Measurements from ENCODE around the gene C5orf63. TPM values are rescaled to one million over a fixed set of nuclear protein-coding genes. Genes with fewer than 3 reads are reported as not detected.

C5orf63 gene
- polyA plus RNA-seq, 6 donors from 2014 or later = 7.7 to 17.5 (median 9.8) TPM

GRCh38 chr5:127040796-127041520 lies 32.3 kb downstream of the C5orf63 start:
- Mint-ChIP-seq H3K36me3 (peaks cover 0 to 5% of the 10 kb centered on the region in 2 donors), H3K9me3 (no peaks in the 10 kb centered on the region), H3K4me1 (peaks cover 4 to 14% (median 5%) of the 10 kb centered on the region in 3 donors), H3K27ac (peak overlapping the region in 1 of 6 donors; percentile 34), H3K27me3 (no peaks in the 10 kb centered on the region), H3K4me3 (no peak overlapping the region)
- ATAC-seq (ENCODE audit: low read depth in 2 of 2) (no peak), DNase-seq (no peak)

- ATAC-seq (ENCODE audit: low read depth in 2 of 2) = no peak
- DNase-seq = no peak
- H3K4me3 Mint-ChIP-seq = no peak overlapping the region
- H3K4me1 Mint-ChIP-seq = peaks cover 4 to 14% (median 5%) of the 10 kb centered on the region in 3 donors
- H3K27me3 Mint-ChIP-seq = no peaks in the 10 kb centered on the region
- no peak overlapping the region for H3K27ac Mint-ChIP-seq
- peaks cover 0 to 5% of the 10 kb centered on the region in 2 donors for H3K36me3 Mint-ChIP-seq
- no peaks in the 10 kb centered on the region for H3K9me3 Mint-ChIP-seq
Measured at GRCh38 chr5:127038550-127038949, 34.8 kb downstream of the C5orf63 start.

GRCh38 chr5:127031863-127032232 lies 41.5 kb downstream of the C5orf63 start:
- H3K27me3 Mint-ChIP-seq = no peaks in the 10 kb centered on the region
- no peaks in the 10 kb centered on the region for H3K9me3 Mint-ChIP-seq
- ATAC-seq (ENCODE audit: low read depth in 2 of 2) (no peak), DNase-seq (no peak)
- peak overlapping the region in 4 of 6 donors; percentile 19 to 97 (median 71) for H3K27ac Mint-ChIP-seq
- H3K4me1 Mint-ChIP-seq = peaks cover 20 to 34% (median 29%) of the 10 kb centered on the region in 3 donors
- no peaks in the 10 kb centered on the region for H3K36me3 Mint-ChIP-seq
- peak overlapping the region; percentile 91 to 98 (median 96) for H3K4me3 Mint-ChIP-seq

- Mint-ChIP-seq H3K27me3 (no peaks in the 10 kb centered on the region), H3K9me3 (no peaks in the 10 kb centered on the region), H3K4me1 (peaks cover 20 to 37% (median 32%) of the 10 kb centered on the region in 3 donors), H3K4me3 (peak overlapping the region; percentile 91 to 98 (median 96)), H3K27ac (peak overlapping the region; percentile 91 to 97 (median 96)), H3K36me3 (no peaks in the 10 kb centered on the region)
- peak; percentile 11 to 14 for ATAC-seq (ENCODE audit: low read depth in 2 of 2)
- no peak for DNase-seq
Measured at GRCh38 chr5:127031147-127031862, 42.0 kb downstream of the C5orf63 start.

GRCh38 chr5:127030259-127031146 lies 42.8 kb downstream of the C5orf63 start, which contains the start of gene MARCHF3:
Gene MARCHF3 (minus strand): TSS chr5:127030558. CDS start chr5:126918171, 112,387 bp downstream.
- no peaks in the 10 kb centered on the region for H3K27me3 Mint-ChIP-seq
- H3K4me1 Mint-ChIP-seq = peaks cover 24 to 44% (median 37%) of the 10 kb centered on the region in 3 donors
- DNase-seq (peak; percentile 98), ATAC-seq (ENCODE audit: low read depth in 2 of 2) (peak; percentile 84 to 86)
- no peaks in the 10 kb centered on the region for H3K9me3 Mint-ChIP-seq
- no peaks in the 10 kb centered on the region for H3K36me3 Mint-ChIP-seq
- H3K27ac Mint-ChIP-seq = peak within 1 kb of the TSS; percentile 91 to 97 (median 96)
- H3K4me3 Mint-ChIP-seq = peak within 1 kb of the TSS; percentile 91 to 98 (median 96)

- H3K4me1 Mint-ChIP-seq = peaks cover 32 to 47% (median 44%) of the 10 kb centered on the region in 3 donors
- H3K9me3 Mint-ChIP-seq = no peaks in the 10 kb centered on the region
- ATAC-seq (ENCODE audit: low read depth in 2 of 2) (peak; percentile 5 to 6), DNase-seq (peak; percentile 47)
- H3K4me3 Mint-ChIP-seq = peak overlapping the region; percentile 91 to 98 (median 96)
- H3K27ac Mint-ChIP-seq = peak overlapping the region; percentile 8 to 96 (median 92)
- no peaks in the 10 kb centered on the region for H3K36me3 Mint-ChIP-seq
- no peaks in the 10 kb centered on the region for H3K27me3 Mint-ChIP-seq
Measured at GRCh38 chr5:127029581-127030258, 43.6 kb downstream of the C5orf63 start.

GRCh38 chr5:127028822-127029457 lies 44.4 kb downstream of the C5orf63 start:
- no peaks in the 10 kb centered on the region for H3K9me3 Mint-ChIP-seq
- ATAC-seq (ENCODE audit: low read depth in 2 of 2) (peak; percentile 6 to 20), DNase-seq (peak; percentile 52)
- H3K4me3 Mint-ChIP-seq = peak overlapping the region; percentile 91 to 98 (median 96)
- H3K36me3 Mint-ChIP-seq = no peaks in the 10 kb centered on the region
- peak overlapping the region; percentile 39 to 96 (median 92) for H3K27ac Mint-ChIP-seq
- H3K4me1 Mint-ChIP-seq = peaks cover 38 to 53% (median 50%) of the 10 kb centered on the region in 3 donors
- H3K27me3 Mint-ChIP-seq = no peaks in the 10 kb centered on the region

GRCh38 chr5:127027539-127027938 lies 45.8 kb downstream of the C5orf63 start:
- ATAC-seq (ENCODE audit: low read depth in 2 of 2) = no peak
- H3K27ac Mint-ChIP-seq = peak overlapping the region in 1 of 6 donors; percentile 54

GRCh38 chr5:127026166-127026565 lies 47.1 kb downstream of the C5orf63 start:
- Mint-ChIP-seq H3K36me3 (no peaks in the 10 kb centered on the region), H3K4me1 (peaks cover 45 to 62% (median 59%) of the 10 kb centered on the region in 3 donors), H3K9me3 (no peaks in the 10 kb centered on the region), H3K4me3 (peak overlapping the region in 1 of 8 donors; percentile 25), H3K27me3 (no peaks in the 10 kb centered on the region), H3K27ac (peak overlapping the region in 2 of 6 donors; percentile 53 to 59)
- ATAC-seq (ENCODE audit: low read depth in 2 of 2) (no peak), DNase-seq (no peak)

More at GRCh38 chr5:127027539-127027938, 45.8 kb downstream of the C5orf63 start:
- H3K27me3 Mint-ChIP-seq = no peaks in the 10 kb centered on the region
- no peak for DNase-seq
- H3K9me3 Mint-ChIP-seq = no peaks in the 10 kb centered on the region
- peaks cover 41 to 59% (median 57%) of the 10 kb centered on the region in 3 donors for H3K4me1 Mint-ChIP-seq
- peak overlapping the region in 5 of 8 donors; percentile 5 to 41 (median 25) for H3K4me3 Mint-ChIP-seq
- no peaks in the 10 kb centered on the region for H3K36me3 Mint-ChIP-seq

- no peak for DNase-seq
- H3K4me3 Mint-ChIP-seq = peak overlapping the region in 3 of 8 donors; percentile 0 to 25 (median 8)
- H3K36me3 Mint-ChIP-seq = no peaks in the 10 kb centered on the region
- H3K4me1 Mint-ChIP-seq = peaks cover 49 to 69% (median 64%) of the 10 kb centered on the region in 3 donors
- no peak for ATAC-seq (ENCODE audit: low read depth in 2 of 2)
- no peaks in the 10 kb centered on the region for H3K27me3 Mint-ChIP-seq
- peak overlapping the region in 4 of 6 donors; percentile 10 to 53 (median 32) for H3K27ac Mint-ChIP-seq
- no peaks in the 10 kb centered on the region for H3K9me3 Mint-ChIP-seq
Measured at GRCh38 chr5:127025467-127025866, 47.8 kb downstream of the C5orf63 start.

- DNase-seq (no peak), ATAC-seq (ENCODE audit: low read depth in 2 of 2) (no peak)
- Mint-ChIP-seq H3K36me3 (no peaks in the 10 kb centered on the region), H3K27me3 (no peaks in the 10 kb centered on the region), H3K9me3 (no peaks in the 10 kb centered on the region), H3K27ac (peak overlapping the region in 1 of 6 donors; percentile 11), H3K4me3 (no peak overlapping the region), H3K4me1 (peaks cover 56 to 75% (median 71%) of the 10 kb centered on the region in 3 donors)
Measured at GRCh38 chr5:127024821-127025220, 48.5 kb downstream of the C5orf63 start.
